WERI-Rb-1 (cell line): ENCODE measurements around the gene LRCH1.

Source experiments
- DNase-seq: peaks from one replicate; pipeline ENCODE4 v3.0.0-alpha.2; 2020
- H3K27ac ChIP-seq: fragments of 250-450 bp; sonication (Bioruptor Pico); 2 replicates; pipeline ENCODE4 v1.5.1; 2020; ENCODE audit warnings: mild to moderate bottlenecking, moderate library complexity
- H3K27me3 ChIP-seq: fragments of 250-450 bp; sonication (Bioruptor Pico); 2 replicates; pipeline ENCODE4 v1.5.1; 2021; ENCODE audit warnings: mild to moderate bottlenecking, low read depth, moderate library complexity; ENCODE audit not compliant: insufficient read depth, severe bottlenecking
- H3K36me3 ChIP-seq: fragments of 250-450 bp; sonication (Bioruptor Pico); 2 replicates; pipeline ENCODE4 v1.5.1; 2020; ENCODE audit warnings: mild to moderate bottlenecking, moderate library complexity
- H3K4me3 ChIP-seq: 2 replicates; pipeline ENCODE4 v1.5.1; 2011; ENCODE audit warnings: low read depth, mild to moderate bottlenecking, control low read depth, low read length
- H3K9me3 ChIP-seq: fragments of 250-450 bp; sonication (Bioruptor Pico); 2 replicates; pipeline ENCODE4 v1.5.1; 2021; ENCODE audit warnings: mild to moderate bottlenecking, moderate library complexity; ENCODE audit not compliant: severe bottlenecking
- TF ChIP-seq, protein P1 (sequence below): IDR thresholded peaks from 2 replicates; pipeline ENCODE4 v1.5.1; 2011; ENCODE audit warnings: low read depth, mild to moderate bottlenecking, control low read depth, inconsistent platforms, low read length

Gene LRCH1

GRCh38 chr13:46614582-46614981 lies 61.6 kb downstream of the LRCH1 start:
- Histone ChIP-seq H3K36me3 (peaks cover 8% of the 10 kb centered on the region), H3K4me3 (no peak overlapping the region), H3K9me3 (no peaks in the 10 kb centered on the region), H3K27ac (no peak overlapping the region), H3K27me3 (no peaks in the 10 kb centered on the region)
- no peak for DNase-seq
- TF ChIP-seq, protein P1, sequence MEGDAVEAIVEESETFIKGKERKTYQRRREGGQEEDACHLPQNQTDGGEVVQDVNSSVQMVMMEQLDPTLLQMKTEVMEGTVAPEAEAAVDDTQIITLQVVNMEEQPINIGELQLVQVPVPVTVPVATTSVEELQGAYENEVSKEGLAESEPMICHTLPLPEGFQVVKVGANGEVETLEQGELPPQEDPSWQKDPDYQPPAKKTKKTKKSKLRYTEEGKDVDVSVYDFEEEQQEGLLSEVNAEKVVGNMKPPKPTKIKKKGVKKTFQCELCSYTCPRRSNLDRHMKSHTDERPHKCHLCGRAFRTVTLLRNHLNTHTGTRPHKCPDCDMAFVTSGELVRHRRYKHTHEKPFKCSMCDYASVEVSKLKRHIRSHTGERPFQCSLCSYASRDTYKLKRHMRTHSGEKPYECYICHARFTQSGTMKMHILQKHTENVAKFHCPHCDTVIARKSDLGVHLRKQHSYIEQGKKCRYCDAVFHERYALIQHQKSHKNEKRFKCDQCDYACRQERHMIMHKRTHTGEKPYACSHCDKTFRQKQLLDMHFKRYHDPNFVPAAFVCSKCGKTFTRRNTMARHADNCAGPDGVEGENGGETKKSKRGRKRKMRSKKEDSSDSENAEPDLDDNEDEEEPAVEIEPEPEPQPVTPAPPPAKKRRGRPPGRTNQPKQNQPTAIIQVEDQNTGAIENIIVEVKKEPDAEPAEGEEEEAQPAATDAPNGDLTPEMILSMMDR: no peak

DNA sequence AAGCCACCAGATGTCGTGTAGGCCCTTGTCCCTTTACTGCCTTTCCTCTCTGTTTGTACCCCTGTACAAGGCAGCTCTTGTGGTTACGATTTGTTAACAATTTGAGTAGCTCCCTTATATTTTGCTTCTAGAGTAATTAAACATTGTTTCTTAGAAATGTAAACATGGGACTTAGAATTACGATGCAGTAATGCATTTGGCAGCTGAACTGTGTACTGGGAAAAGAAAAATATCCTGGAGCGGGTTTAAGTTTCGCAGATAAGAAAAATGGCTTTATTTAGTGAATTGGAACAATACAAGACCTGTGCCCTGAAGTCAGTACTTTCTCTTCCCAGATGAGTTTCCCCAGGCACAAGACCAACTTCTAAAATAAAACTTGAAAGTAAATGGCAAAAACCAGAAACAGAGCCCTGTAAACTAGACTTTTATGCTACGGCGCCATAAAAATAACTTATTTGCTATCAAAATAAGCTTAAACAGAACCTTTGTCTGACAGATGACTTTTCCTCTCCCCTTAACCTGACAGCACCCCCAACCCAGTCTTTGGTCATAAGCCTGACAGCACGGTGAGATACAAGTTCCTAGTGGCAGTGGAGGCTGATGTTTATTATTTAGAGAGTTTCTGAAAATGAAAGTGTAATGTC lies 63.0 kb downstream of the LRCH1 start:
- H3K27me3 ChIP-seq: no peaks in the 10 kb centered on the region
- H3K9me3 ChIP-seq: no peaks in the 10 kb centered on the region
- TF ChIP-seq, protein P1: no peak
- DNase-seq: no peak
- no peak overlapping the region for H3K4me3 ChIP-seq
- H3K36me3 ChIP-seq: peaks cover 6% of the 10 kb centered on the region
- H3K27ac ChIP-seq: no peak overlapping the region; the same call in 1 of the 2 replicates

DNA sequence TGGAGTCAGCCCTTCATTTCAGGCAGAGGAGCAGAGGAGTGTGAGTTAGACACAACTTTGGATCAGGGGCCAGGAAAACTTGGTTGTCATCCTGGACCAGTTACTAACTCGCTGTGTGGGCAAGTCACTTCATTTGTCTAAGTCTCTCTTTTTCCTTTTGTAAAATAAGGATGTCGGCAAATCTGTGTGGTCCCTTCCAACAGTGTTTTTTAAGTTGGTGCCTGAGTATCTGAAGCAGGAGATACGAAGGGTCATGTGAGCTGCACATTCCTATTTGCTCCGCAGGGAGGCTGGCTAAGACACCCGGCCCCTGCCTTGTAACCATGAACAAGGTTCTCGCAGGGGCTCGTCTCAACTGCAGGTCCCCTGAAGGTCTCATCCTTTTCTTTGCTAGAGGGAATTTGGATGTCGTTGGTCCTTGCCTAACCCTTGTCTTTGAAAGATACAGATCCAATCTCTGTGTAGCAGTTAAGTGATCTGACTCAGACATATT lies 64.3 kb downstream of the LRCH1 start:
- Histone ChIP-seq H3K9me3 (no peaks in the 10 kb centered on the region), H3K27me3 (no peaks in the 10 kb centered on the region), H3K27ac (no peak overlapping the region), H3K36me3 (peaks cover 6% of the 10 kb centered on the region), H3K4me3 (no peak overlapping the region)
- TF ChIP-seq, protein P1: no peak
- DNase-seq: no peak

GRCh38 chr13:46617885-46618284 lies 64.9 kb downstream of the LRCH1 start:
- H3K36me3 ChIP-seq: peaks cover 6% of the 10 kb centered on the region
- TF ChIP-seq, protein P1: no peak
- DNase-seq: no peak
- H3K27ac ChIP-seq: no peak overlapping the region
- H3K9me3 ChIP-seq: no peaks in the 10 kb centered on the region
- H3K27me3 ChIP-seq: no peaks in the 10 kb centered on the region
- no peak overlapping the region for H3K4me3 ChIP-seq

DNA sequence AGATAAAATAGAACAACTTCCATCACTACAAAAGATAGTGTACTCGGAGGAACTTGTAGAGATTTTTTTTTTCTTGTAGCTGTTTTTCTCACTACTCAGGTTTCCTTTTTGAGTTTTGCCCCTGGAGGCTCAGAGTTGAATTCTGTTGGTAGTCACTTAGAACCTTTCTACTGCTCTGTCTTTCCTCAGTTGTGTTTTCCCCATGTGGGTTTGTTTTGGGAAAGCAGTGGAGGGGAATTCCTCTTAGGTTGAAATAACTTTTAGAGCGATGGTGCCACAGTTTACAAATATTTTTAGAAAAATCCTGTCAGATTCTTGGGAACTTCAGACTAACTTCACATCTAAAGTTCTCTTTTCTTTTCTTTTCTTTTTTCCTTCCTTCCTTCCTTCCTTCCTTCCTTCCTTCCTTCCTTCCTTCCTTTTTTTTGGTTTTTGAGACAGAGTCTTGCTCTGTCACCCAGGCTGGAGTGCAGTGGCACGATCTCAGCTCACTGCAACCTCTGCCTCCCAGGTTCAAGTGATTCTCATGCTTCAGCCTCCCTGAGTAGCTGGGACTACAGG lies 65.8 kb downstream of the LRCH1 start:
- H3K27me3 ChIP-seq: no peaks in the 10 kb centered on the region
- DNase-seq: no peak
- TF ChIP-seq, protein P1: no peak
- no peak overlapping the region for H3K4me3 ChIP-seq
- H3K36me3 ChIP-seq: peaks cover 1% of the 10 kb centered on the region
- H3K9me3 ChIP-seq: no peaks in the 10 kb centered on the region
- H3K27ac ChIP-seq: no peak overlapping the region
